HCT116 (cell line): ENCODE results near the gene ZNF423. TPM values are rescaled to one million over a fixed set of nuclear protein-coding genes. Genes with fewer than 3 reads are reported as not detected.

ENCODE experiments used
- ATAC-seq: fragments of 200-7000 bp; cut with Tn5 transposase; 2 replicates; pipeline ENCODE4 v1.9.1; 2020; ENCODE audit warnings: mild to moderate bottlenecking, moderate library complexity
- BruUV-seq: library from RNA; stranded (reverse); fragments of 400-500 nt; replicated peaks from 2 replicates; lab custom pipeline; 2021; lab: Mats Ljungman, UMichigan
- CTCF ChIA-PET: fragments of 300-600 bp; sonication (Branson Sonifier 250); formaldehyde crosslinking; loops from one replicate; lab custom pipeline; 2021; ENCODE audit warnings: antibody characterized with exemption; lab: Charles Lee
- POLR2A ChIA-PET: fragments of 300-600, 350-600 bp; sonication (Branson Sonifier 250); formaldehyde crosslinking; loops from one replicate; lab custom pipeline; 2021; ENCODE audit warnings: antibody characterized with exemption; lab: Charles Lee
- RAD21 ChIA-PET, 2 experiments: fragments of 300-600 bp; sonication (Branson Sonifier 250); formaldehyde crosslinking; loops; one replicate each; lab custom pipeline; 2023; ENCODE audit warnings: low total read pairs in 2 of 2; ENCODE audit not compliant: uncharacterized antibody in 2 of 2, unreplicated experiment in 2 of 2, low non-redundant PET in 1 of 2; lab: Charles Lee
- DNase-seq: peaks from one replicate; pipeline ENCODE4 v3.0.0-alpha.2; 2010; ENCODE audit warnings: low read depth, low spot score
- H2AFZ ChIP-seq: fragments of 200-600 bp; shearing (Covaris generic), sonication (generic); 2 replicates; pipeline ENCODE4 v1.6.1; 2017; ENCODE audit warnings: low read depth, mixed run types, mixed read lengths, antibody characterized with exemption, low read length; ENCODE audit not compliant: poor library complexity, severe bottlenecking
- H3K27ac ChIP-seq: 2 replicates; pipeline ENCODE4 v1.5.1; 2012; ENCODE audit warnings: low read depth, low read length
- H3K27me3 ChIP-seq: fragments of 200-600 bp; sonication (generic); 2 replicates; pipeline ENCODE4 v1.6.1; 2016; ENCODE audit warnings: mixed run types, low read length, mixed read lengths; ENCODE audit not compliant: insufficient read depth
- H3K36me3 ChIP-seq, 2 experiments: fragments of 200-500 bp in 1 of 2; fragments of 200-600 bp in 1 of 2; sonication (Bioruptor generic) in 1 of 2; sonication (generic) in 1 of 2; 2 replicates each; pipeline versions ENCODE4 v1.5.1 to v1.6.1; 2014 to 2016; ENCODE audit warnings: low read length in 2 of 2, inconsistent platforms in 1 of 2, mixed read lengths in 1 of 2, mixed run types in 1 of 2; ENCODE audit not compliant: insufficient read depth in 2 of 2, control insufficient read depth in 1 of 2
- H3K4me1 ChIP-seq, 2 experiments: fragments of 200-600 bp in 1 of 2; sonication (generic) in 1 of 2; 2 replicates each; pipeline versions ENCODE4 v1.5.1 to v1.6.1; 2012 to 2017; ENCODE audit warnings: low read length in 2 of 2, inconsistent platforms in 1 of 2, mild to moderate bottlenecking in 1 of 2, mixed read lengths in 1 of 2, mixed run types in 1 of 2, moderate library complexity in 1 of 2; ENCODE audit not compliant: insufficient read depth in 2 of 2, control insufficient read depth in 1 of 2
- H3K4me2 ChIP-seq: fragments of 200-600 bp; sonication (generic); 2 replicates; pipeline ENCODE4 v1.6.1; 2017; ENCODE audit warnings: mixed run types, low read length, mixed read lengths
- H3K4me3 ChIP-seq, 2 experiments: fragments of 200-600 bp in 1 of 2; sonication (generic) in 1 of 2; replicated peaks in 1 of 2; 2 replicates each; pipeline ENCODE4 v1.5.1; 2011 to 2016; ENCODE audit warnings: low read length in 2 of 2, control low read depth in 1 of 2, low read depth in 1 of 2, mild to moderate bottlenecking in 1 of 2, mixed read lengths in 1 of 2, mixed run types in 1 of 2
- H3K79me2 ChIP-seq: fragments of 200-600 bp; sonication (generic); 2 replicates; pipeline ENCODE4 v1.6.1; 2017; ENCODE audit warnings: mild to moderate bottlenecking, mixed run types, low read length, moderate library complexity, mixed read lengths; ENCODE audit not compliant: insufficient read depth
- H3K9ac ChIP-seq: fragments of 200-600 bp; sonication (generic); 2 replicates; pipeline ENCODE4 v1.6.1; 2016; ENCODE audit warnings: low read length, mixed read lengths
- H3K9me2 ChIP-seq: fragments of 200-600 bp; sonication (generic), shearing (Covaris generic); 2 replicates; pipeline ENCODE4 v1.6.1; 2017; ENCODE audit warnings: mixed run types, mild to moderate bottlenecking, moderate library complexity; ENCODE audit not compliant: insufficient read depth
- H3K9me3 ChIP-seq, 2 experiments: fragments of 200-500 bp in 1 of 2; fragments of 200-600 bp in 1 of 2; sonication (Bioruptor generic) in 1 of 2; sonication (generic) in 1 of 2; 2 replicates each; pipeline ENCODE4 v1.6.1; 2014 to 2017; ENCODE audit warnings: low read length in 2 of 2, mixed read lengths in 2 of 2, inconsistent platforms in 1 of 2, low read depth in 1 of 2, mild to moderate bottlenecking in 1 of 2, mixed run types in 1 of 2, moderate library complexity in 1 of 2; ENCODE audit not compliant: control insufficient read depth in 1 of 2, insufficient read depth in 1 of 2
- H4K20me1 ChIP-seq: fragments of 200-600 bp; sonication (generic), shearing (Covaris generic); 2 replicates; pipeline ENCODE4 v1.6.1; 2017; ENCODE audit warnings: mixed run types, mild to moderate bottlenecking, moderate library complexity; ENCODE audit not compliant: insufficient read depth
- CBX3 ChIP-seq: IDR thresholded peaks from 2 replicates; pipeline ENCODE4 v1.6.1; 2012; ENCODE audit warnings: low read depth
- EZH2phosphoT487 ChIP-seq: fragments of 200-600 bp; IDR thresholded peaks from 2 replicates; pipeline ENCODE4 v1.6.1; 2018; ENCODE audit warnings: antibody characterized with exemption, borderline replicate concordance
- JUND ChIP-seq: IDR thresholded peaks from 2 replicates; pipeline ENCODE4 v1.6.1; 2012
- SP1 ChIP-seq: IDR thresholded peaks from 2 replicates; pipeline ENCODE4 v1.6.1; 2012; ENCODE audit warnings: low read depth
- SRF ChIP-seq: IDR thresholded peaks from 2 replicates; pipeline ENCODE4 v1.6.1; 2012; ENCODE audit warnings: low read depth
- YY1 ChIP-seq: IDR thresholded peaks from 2 replicates; pipeline ENCODE4 v1.6.1; 2011; ENCODE audit warnings: low read length, low read depth, moderate library complexity, mild to moderate bottlenecking; ENCODE audit not compliant: insufficient replicate concordance; ENCODE audit errors: extremely low read depth
- ZBTB33 ChIP-seq: IDR thresholded peaks from 2 replicates; pipeline ENCODE4 v1.6.1; 2011; ENCODE audit warnings: mild to moderate bottlenecking, low read length, moderate library complexity; ENCODE audit not compliant: insufficient replicate concordance; ENCODE audit errors: extremely low read depth
- intact Hi-C: fragments of 100-400 bp; cut with micrococcal nuclease; formaldehyde crosslinking; loops from 2 replicates; pipeline ENCODE4 v1.10.0; 2022
- total RNA-seq: library from RNA; stranded (reverse); gene quantifications from one replicate; pipeline ENCODE4 v1.2.1, GENCODE V29; 2021; ENCODE audit not compliant: unreplicated experiment
- TF ChIP-seq, protein P1 (sequence below), 3 experiments: fragments of 200-600 bp in 1 of 3; sonication (generic) in 1 of 3; IDR thresholded peaks in 2 of 3; conservative IDR thresholded peaks in 1 of 3; 2 replicates each; pipeline ENCODE4 v1.5.1; 2012 to 2017; ENCODE audit warnings: low read depth in 2 of 3, low read length in 2 of 3, antibody characterized with exemption in 1 of 3, borderline replicate concordance in 1 of 3, control low read depth in 1 of 3, mild to moderate bottlenecking in 1 of 3, mixed read lengths in 1 of 3, mixed run types in 1 of 3, moderate library complexity in 1 of 3; ENCODE audit not compliant: insufficient read depth in 1 of 3
- TF ChIP-seq, protein P2 (sequence below): IDR thresholded peaks from 2 replicates; pipeline ENCODE4 v1.6.1; 2012; ENCODE audit warnings: low read depth

Gene ZNF423
- total RNA-seq, 1 experiment from 2014 or later, result 0.22 TPM

DNA sequence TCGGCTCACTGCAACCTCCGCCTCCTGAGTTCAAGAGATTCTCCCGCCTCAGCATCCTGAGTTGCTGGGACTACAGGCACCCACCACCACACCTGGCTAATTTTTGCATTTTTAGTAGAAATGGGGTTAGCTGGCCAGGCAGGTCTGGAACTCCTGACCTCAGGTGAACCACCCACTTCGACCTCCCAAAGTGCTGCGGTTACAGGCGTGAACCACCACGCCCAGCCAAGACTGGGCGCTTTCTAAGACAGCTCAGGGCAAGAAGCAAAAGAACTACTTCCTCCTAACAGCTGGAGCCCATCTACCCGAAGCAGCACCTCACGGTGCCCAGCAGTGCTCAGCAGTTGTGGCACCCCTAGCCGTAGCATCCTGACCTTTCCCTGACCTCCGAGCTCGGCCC, 109.4 kb downstream of the ZNF423 start:
- intact Hi-C loops, result no loop called here
- Histone ChIP-seq H3K27ac (no peak overlapping the region), H3K36me3 (no peaks in the 10 kb centered on the region), H3K4me3 (no peak overlapping the region), H3K4me1 (peaks cover 7% of the 10 kb centered on the region in 2 experiments; a peak in 3 of 4 replicates), H3K9me3 (no peaks in the 10 kb centered on the region), H3K27me3 (peaks cover 12% of the 10 kb centered on the region; the same call in 1 of the 2 replicates), H3K4me2 (no peak overlapping the region), H4K20me1 (no peaks in the 10 kb centered on the region; the same call in 1 of the 2 replicates), H3K9ac (no peak overlapping the region), H3K79me2 (no peaks in the 10 kb centered on the region), H3K9me2 (no peaks in the 10 kb centered on the region), H2AFZ (no peak overlapping the region)
- no peak for DNase-seq
- POLR2A ChIA-PET, result no interaction called here
- RAD21 ChIA-PET, result no interaction called here
- TF ChIP-seq EZH2phosphoT487 (no peak), ZBTB33 (no peak), SRF (no peak), SP1 (no peak), YY1 (no peak), CBX3 (no peak), JUND (no peak)
- TF ChIP-seq, protein P1, sequence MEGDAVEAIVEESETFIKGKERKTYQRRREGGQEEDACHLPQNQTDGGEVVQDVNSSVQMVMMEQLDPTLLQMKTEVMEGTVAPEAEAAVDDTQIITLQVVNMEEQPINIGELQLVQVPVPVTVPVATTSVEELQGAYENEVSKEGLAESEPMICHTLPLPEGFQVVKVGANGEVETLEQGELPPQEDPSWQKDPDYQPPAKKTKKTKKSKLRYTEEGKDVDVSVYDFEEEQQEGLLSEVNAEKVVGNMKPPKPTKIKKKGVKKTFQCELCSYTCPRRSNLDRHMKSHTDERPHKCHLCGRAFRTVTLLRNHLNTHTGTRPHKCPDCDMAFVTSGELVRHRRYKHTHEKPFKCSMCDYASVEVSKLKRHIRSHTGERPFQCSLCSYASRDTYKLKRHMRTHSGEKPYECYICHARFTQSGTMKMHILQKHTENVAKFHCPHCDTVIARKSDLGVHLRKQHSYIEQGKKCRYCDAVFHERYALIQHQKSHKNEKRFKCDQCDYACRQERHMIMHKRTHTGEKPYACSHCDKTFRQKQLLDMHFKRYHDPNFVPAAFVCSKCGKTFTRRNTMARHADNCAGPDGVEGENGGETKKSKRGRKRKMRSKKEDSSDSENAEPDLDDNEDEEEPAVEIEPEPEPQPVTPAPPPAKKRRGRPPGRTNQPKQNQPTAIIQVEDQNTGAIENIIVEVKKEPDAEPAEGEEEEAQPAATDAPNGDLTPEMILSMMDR (IDR thresholded peaks at IDR 0.05 in 2 of 3, conservative IDR thresholded peaks at IDR 0.05 in 1 of 3; ENCODE audit: borderline replicate concordance in 1 of 3, insufficient read depth in 1 of 3, low read depth in 2 of 3, low read length in 2 of 3), result no peak
- TF ChIP-seq, protein P2, sequence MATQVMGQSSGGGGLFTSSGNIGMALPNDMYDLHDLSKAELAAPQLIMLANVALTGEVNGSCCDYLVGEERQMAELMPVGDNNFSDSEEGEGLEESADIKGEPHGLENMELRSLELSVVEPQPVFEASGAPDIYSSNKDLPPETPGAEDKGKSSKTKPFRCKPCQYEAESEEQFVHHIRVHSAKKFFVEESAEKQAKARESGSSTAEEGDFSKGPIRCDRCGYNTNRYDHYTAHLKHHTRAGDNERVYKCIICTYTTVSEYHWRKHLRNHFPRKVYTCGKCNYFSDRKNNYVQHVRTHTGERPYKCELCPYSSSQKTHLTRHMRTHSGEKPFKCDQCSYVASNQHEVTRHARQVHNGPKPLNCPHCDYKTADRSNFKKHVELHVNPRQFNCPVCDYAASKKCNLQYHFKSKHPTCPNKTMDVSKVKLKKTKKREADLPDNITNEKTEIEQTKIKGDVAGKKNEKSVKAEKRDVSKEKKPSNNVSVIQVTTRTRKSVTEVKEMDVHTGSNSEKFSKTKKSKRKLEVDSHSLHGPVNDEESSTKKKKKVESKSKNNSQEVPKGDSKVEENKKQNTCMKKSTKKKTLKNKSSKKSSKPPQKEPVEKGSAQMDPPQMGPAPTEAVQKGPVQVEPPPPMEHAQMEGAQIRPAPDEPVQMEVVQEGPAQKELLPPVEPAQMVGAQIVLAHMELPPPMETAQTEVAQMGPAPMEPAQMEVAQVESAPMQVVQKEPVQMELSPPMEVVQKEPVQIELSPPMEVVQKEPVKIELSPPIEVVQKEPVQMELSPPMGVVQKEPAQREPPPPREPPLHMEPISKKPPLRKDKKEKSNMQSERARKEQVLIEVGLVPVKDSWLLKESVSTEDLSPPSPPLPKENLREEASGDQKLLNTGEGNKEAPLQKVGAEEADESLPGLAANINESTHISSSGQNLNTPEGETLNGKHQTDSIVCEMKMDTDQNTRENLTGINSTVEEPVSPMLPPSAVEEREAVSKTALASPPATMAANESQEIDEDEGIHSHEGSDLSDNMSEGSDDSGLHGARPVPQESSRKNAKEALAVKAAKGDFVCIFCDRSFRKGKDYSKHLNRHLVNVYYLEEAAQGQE, result no peak
- no TSS peak for BruUV-seq
- CTCF ChIA-PET, result no interaction called here
- ATAC-seq, result no peak
